ENCODE results near the gene SDR42E2.

GRCh38 chr16:22195445-22195694 is 33.1 kb downstream of the SDR42E2 start:
- no peak for TF ChIP-seq CTCF (IDR thresholded peaks at IDR 0.05)
- no peak for TF ChIP-seq EZH2 (IDR thresholded peaks at IDR 0.05; ENCODE audit: borderline replicate concordance, insufficient read depth, low read depth, low read length, poor library complexity, severe bottlenecking)
